Thyroid gland (tissue), 4 donors: ENCODE data around the gene NR2C2. TPM values are rescaled to one million over a fixed set of nuclear protein-coding genes. Genes with fewer than 3 reads are reported as not detected.

Experiments
- DNase-seq, 2 donors: peaks; one replicate each; pipeline ENCODE4 v3.0.0-alpha.2; 2019
- H3K27ac ChIP-seq, 3 donors: fragments of 200-600 bp; sonication (generic); 1 replicate in 2 of 3; 2 replicates in 1 of 3; pipeline ENCODE4 v1.5.1; 2016 to 2019; ENCODE audit warnings: mild to moderate bottlenecking in 1 of 3, moderate library complexity in 1 of 3
- H3K27me3 ChIP-seq: fragments of 200-600 bp; sonication (generic); one replicate; pipeline ENCODE4 v1.5.1; 2019
- H3K36me3 ChIP-seq, 2 donors: fragments of 200-600 bp; sonication (generic); one replicate each; pipeline ENCODE4 v1.5.1; 2016 to 2019
- H3K4me1 ChIP-seq, 2 donors: fragments of 200-600 bp; sonication (generic); one replicate each; pipeline ENCODE4 v1.5.1; 2017 to 2019
- H3K4me3 ChIP-seq, 3 donors: fragments of 200-600 bp; sonication (generic); replicated peaks in 1 of 3; 1 replicate in 2 of 3; 2 replicates in 1 of 3; pipeline ENCODE4 v1.5.1; 2016; ENCODE audit warnings: mild to moderate bottlenecking in 1 of 3
- H3K9me3 ChIP-seq: fragments of 200-600 bp; sonication (generic); one replicate; pipeline ENCODE4 v1.5.1; 2017
- CTCF ChIP-seq, 6 experiments: fragments of 200-600 bp in 3 of 6; fragments of 450-650 bp in 3 of 6; sonication (generic) in 3 of 6; IDR thresholded peaks; one replicate each; pipeline ENCODE4 v1.5.1; 2016 to 2019; ENCODE audit warnings: antibody characterized with exemption in 6 of 6, mild to moderate bottlenecking in 2 of 6, inconsistent platforms in 1 of 6, moderate library complexity in 1 of 6
- POLR2A ChIP-seq, 2 donors: fragments of 450-650 bp; IDR thresholded peaks; one replicate each; pipeline ENCODE4 v1.6.1; 2017; ENCODE audit warnings: antibody characterized with exemption in 2 of 2, mild to moderate bottlenecking in 2 of 2, moderate library complexity in 1 of 2
- WGBS, 2 donors: methylation state at CpG; one replicate each; pipeline ENCODE4 v1.1.5; 2017; 5-methylcytosine and 5-hydroxymethylcytosine counted together
- intact Hi-C: fragments of 100-400 bp; cut with DNase I; formaldehyde crosslinking; loops from one replicate; pipeline ENCODE4 v1.15.1; 2023
- total RNA-seq, 4 donors: library from RNA; depleted of rRNA; stranded (reverse); fragments of >200 nt; gene quantifications; one replicate each; pipeline ENCODE4 v1.2.3, GENCODE V29; 2016

NR2C2 gene
- total RNA-seq, 4 donors from 2014 or later, result 55.1 to 97.8 (median 60.0) TPM

- DNase-seq, result no peak
- H3K27me3 ChIP-seq, result no peaks in the 10 kb centered on the region
- no peak overlapping the region for H3K27ac ChIP-seq
- intact Hi-C loops, result loop anchor here (10.0 kb wide), 2 partner anchors 241 to 271 kb away; partner anchors contain the start of gene C3orf20
- no peaks in the 10 kb centered on the region for H3K9me3 ChIP-seq
- no peaks in the 10 kb centered on the region for H3K36me3 ChIP-seq
- H3K4me3 ChIP-seq, result no peak overlapping the region
- H3K4me1 ChIP-seq, result no peaks in the 10 kb centered on the region
- TF ChIP-seq POLR2A (IDR thresholded peaks at IDR 0.05) (no peak), CTCF (IDR thresholded peaks at IDR 0.05) (no peak)
- whole genome bisulfite sequencing, 2 donors, result 85 to 90% methylated on average over 2 of the region's 3 CpGs
Measured at GRCh38 chr3:14915636-14916222, 31.7 kb upstream of the NR2C2 start.

GRCh38 chr3:14918356-14918860 lies 29.0 kb upstream of the NR2C2 start:
- Histone ChIP-seq H3K36me3 (no peaks in the 10 kb centered on the region), H3K27me3 (no peaks in the 10 kb centered on the region), H3K4me3 (no peak overlapping the region), H3K27ac (no peak overlapping the region), H3K9me3 (no peaks in the 10 kb centered on the region), H3K4me1 (peaks cover 0 to 4% of the 10 kb centered on the region in 2 donors)
- intact Hi-C loops, result loop anchor here (10.0 kb wide), 2 partner anchors 244 to 274 kb away; partner anchors contain the start of gene C3orf20
- no peak for DNase-seq
- 78 to 89% methylated on average over 9 to 13 of the region's 13 CpGs for WGBS, 2 donors
- TF ChIP-seq CTCF (IDR thresholded peaks at IDR 0.05) (no peak), POLR2A (IDR thresholded peaks at IDR 0.05) (no peak)

GRCh38 chr3:14920536-14920935 lies 26.8 kb upstream of the NR2C2 start:
- no peak for DNase-seq
- H3K36me3 ChIP-seq, result no peaks in the 10 kb centered on the region
- H3K27me3 ChIP-seq, result no peaks in the 10 kb centered on the region
- H3K9me3 ChIP-seq, result no peaks in the 10 kb centered on the region
- WGBS, 2 donors, result 89 to 92% methylated on average over 5 of the region's 5 CpGs
- H3K4me3 ChIP-seq, result no peak overlapping the region
- TF ChIP-seq POLR2A (IDR thresholded peaks at IDR 0.05), result no peak
- H3K27ac ChIP-seq, result no peak overlapping the region
- intact Hi-C loops, result loop anchor here (5.0 to 10.0 kb wide), 3 partner anchors 128 to 1026 kb away; no protein-coding TSS in a partner anchor
- peaks cover 0 to 4% of the 10 kb centered on the region in 2 donors for H3K4me1 ChIP-seq

GRCh38 chr3:14921034-14921616 lies 26.3 kb upstream of the NR2C2 start:
- Histone ChIP-seq H3K27me3 (no peaks in the 10 kb centered on the region), H3K36me3 (no peaks in the 10 kb centered on the region), H3K4me1 (peaks cover 0 to 4% of the 10 kb centered on the region in 2 donors), H3K27ac (no peak overlapping the region), H3K9me3 (no peaks in the 10 kb centered on the region), H3K4me3 (no peak overlapping the region)
- 17 to 24% methylated on average over 8 to 10 of the region's 10 CpGs for WGBS, 2 donors
- TF ChIP-seq POLR2A (IDR thresholded peaks at IDR 0.05) (no peak), CTCF (IDR thresholded peaks at IDR 0.05) (peak; percentile 98 to 100 (median 99))
- peak; percentile 90 to 93 for DNase-seq
- intact Hi-C loops, result loop anchor here (5.0 to 10.0 kb wide), 3 partner anchors 129 to 1026 kb away; no protein-coding TSS in a partner anchor

DNA sequence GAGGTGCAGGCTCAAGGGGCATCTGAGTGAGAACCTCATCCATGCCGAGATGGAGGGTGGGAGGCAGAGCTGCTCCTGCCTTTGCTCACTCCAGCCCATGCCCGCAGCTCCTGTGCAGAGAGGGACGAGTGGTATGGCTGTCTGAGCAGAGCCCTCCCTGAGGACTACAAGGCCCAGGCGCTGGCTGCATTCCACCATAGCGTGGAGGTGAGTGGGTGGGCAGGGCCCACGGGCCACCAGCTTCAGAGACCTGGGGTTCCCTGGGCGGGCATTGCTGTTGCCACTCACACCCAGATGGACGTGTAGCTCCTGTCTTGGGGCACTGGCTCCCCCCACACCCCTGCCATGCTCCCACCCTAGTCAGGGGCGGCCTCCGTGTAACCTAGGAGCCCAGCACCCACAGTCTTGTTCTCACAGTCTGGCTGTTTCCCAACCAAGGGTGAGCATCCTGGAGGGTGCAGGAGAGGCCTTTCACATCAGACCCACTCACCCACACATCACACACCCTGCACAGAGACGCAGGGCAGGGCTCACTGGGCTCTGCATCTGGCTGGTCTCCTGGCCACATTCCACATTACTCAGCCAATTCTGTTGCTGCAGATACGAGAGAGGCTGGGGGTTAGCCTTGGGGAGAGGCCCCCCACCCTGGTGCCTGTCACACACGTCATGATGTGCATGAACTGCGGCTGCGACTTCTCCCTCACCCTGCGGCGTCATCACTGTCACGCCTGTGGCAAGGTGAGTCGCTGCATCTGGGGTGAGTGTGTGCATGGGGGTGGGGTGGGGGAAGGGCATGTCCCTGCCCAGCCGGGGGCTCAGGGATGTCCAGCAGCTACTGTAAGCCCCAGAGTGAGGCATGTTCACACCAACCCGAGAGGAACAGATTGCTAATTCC lies 25.3 kb upstream of the NR2C2 start:
- TF ChIP-seq POLR2A (IDR thresholded peaks at IDR 0.05) (no peak), CTCF (IDR thresholded peaks at IDR 0.05) (no peak)
- Histone ChIP-seq H3K36me3 (no peaks in the 10 kb centered on the region), H3K27me3 (no peaks in the 10 kb centered on the region), H3K4me3 (no peak overlapping the region), H3K4me1 (peaks cover 0 to 4% of the 10 kb centered on the region in 2 donors), H3K27ac (no peak overlapping the region), H3K9me3 (no peaks in the 10 kb centered on the region)
- DNase-seq, result no peak
- WGBS, 2 donors, result 84 to 94% methylated on average over 16 to 19 of the region's 21 CpGs
- intact Hi-C loops, result loop anchor here (5.0 to 10.0 kb wide), 3 partner anchors 130 to 1027 kb away; no protein-coding TSS in a partner anchor
